Right lobe of liver (tissue), 4 donors: Measurements from ENCODE around the gene CTAGE8.
"Not testable (repeated sequence)": the region's sequence is repeated elsewhere in the genome, so short reads cannot be mapped to it uniquely, and the experiment has no call there.

Experiments
- POLR2A ChIP-seq: fragments of 450-650 bp; IDR thresholded peaks from one replicate; pipeline ENCODE4 v1.6.1; 2017; ENCODE audit warnings: antibody characterized with exemption, mild to moderate bottlenecking
- TF ChIP-seq, protein P1 (sequence below), 4 donors: fragments of 200-600 bp in 3 of 4; fragments of 450-650 bp in 1 of 4; IDR thresholded peaks; one replicate each; pipeline versions ENCODE4 v1.5.1 to v1.8.0; 2016 to 2022; ENCODE audit warnings: antibody characterized with exemption in 4 of 4, mild to moderate bottlenecking in 2 of 4
- donor health status: DM: no; HTN: no; CAD: no.
- donor health status: DM: no; HTN: no; CAD: no.
- donor health status: DM: no; HTN: yes; CAD: no.

DNA sequence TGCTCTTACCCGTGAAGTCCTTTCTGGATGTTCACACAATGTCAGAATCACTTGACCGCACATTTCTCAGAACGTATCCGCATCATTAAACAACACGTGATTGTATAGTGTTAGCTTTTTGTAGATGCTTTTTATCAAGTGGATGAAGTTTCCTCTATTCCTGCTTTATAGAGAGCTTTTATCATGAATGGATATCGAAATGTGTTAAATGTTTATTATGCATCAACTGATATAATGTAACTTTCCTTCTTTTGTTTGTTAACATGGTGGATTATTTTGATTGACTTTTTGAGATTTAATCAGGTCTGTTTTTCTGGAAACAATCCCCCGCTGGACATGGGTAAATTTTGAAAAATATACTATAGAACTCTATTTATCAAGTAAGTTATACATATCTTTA is 4.4 kb downstream of the CTAGE8 start, which contains the start of gene OR2A7:
- TF ChIP-seq, protein P1, sequence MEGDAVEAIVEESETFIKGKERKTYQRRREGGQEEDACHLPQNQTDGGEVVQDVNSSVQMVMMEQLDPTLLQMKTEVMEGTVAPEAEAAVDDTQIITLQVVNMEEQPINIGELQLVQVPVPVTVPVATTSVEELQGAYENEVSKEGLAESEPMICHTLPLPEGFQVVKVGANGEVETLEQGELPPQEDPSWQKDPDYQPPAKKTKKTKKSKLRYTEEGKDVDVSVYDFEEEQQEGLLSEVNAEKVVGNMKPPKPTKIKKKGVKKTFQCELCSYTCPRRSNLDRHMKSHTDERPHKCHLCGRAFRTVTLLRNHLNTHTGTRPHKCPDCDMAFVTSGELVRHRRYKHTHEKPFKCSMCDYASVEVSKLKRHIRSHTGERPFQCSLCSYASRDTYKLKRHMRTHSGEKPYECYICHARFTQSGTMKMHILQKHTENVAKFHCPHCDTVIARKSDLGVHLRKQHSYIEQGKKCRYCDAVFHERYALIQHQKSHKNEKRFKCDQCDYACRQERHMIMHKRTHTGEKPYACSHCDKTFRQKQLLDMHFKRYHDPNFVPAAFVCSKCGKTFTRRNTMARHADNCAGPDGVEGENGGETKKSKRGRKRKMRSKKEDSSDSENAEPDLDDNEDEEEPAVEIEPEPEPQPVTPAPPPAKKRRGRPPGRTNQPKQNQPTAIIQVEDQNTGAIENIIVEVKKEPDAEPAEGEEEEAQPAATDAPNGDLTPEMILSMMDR (IDR thresholded peaks at IDR 0.05): not testable (repeated sequence)
- not testable (repeated sequence) for TF ChIP-seq POLR2A
